Cortex of kidney (tissue), 1 donor: ENCODE results near the gene CAPN1.
"Not testable (repeated sequence)": the region's sequence is repeated elsewhere in the genome, so short reads cannot be mapped to it uniquely, and the experiment has no call there.

Experiments used
- DNase-seq: peaks from one replicate; lab custom pipeline; 2025; lab: John Stamatoyannopoulos, UW

CAPN1 gene

DNA sequence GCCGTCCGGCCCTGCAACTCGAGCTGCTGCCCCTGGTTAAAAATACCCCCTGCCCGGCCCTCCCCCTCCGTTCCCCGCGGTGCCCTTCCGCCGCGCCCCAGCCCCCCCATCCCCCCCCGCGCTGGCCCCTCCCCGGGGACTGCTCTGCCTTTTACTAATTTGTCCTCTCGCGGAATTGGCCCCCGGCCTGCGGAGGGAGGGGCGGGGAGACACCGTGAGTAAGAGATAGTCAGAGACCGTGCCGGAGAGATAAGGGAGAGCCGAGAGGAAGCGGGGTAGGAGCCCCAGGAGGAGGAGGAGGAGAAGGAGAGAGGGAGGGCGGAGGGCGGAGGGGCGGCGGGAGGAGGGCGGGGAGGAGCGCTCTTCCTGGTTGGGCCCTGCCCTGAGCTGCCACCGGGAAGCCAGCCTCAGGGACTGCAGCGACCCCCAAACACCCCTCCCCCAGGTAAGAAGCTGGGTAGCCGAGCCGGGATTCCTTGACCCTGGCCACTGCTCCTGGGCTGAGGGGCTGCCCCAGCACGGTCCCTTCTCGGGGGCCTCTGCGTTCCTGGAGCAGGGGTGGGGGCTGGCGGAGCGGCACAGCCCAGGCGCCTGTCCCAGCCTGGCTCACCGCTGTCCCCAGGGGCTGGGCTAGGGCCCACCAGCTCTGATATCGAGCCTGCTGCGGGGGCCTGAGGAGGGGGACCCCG, at the start of gene CAPN1:
TSS of gene CAPN1 (plus strand) at position 360 of the 689 bp plus-strand sequence. CDS start 774 bp downstream, outside the sequence.
- DNase-seq, result no peak

- DNase-seq, result no peak
These were observed 49.3 kb upstream of the CAPN1 start for GRCh38 chr11:65132238-65132987.

DNA sequence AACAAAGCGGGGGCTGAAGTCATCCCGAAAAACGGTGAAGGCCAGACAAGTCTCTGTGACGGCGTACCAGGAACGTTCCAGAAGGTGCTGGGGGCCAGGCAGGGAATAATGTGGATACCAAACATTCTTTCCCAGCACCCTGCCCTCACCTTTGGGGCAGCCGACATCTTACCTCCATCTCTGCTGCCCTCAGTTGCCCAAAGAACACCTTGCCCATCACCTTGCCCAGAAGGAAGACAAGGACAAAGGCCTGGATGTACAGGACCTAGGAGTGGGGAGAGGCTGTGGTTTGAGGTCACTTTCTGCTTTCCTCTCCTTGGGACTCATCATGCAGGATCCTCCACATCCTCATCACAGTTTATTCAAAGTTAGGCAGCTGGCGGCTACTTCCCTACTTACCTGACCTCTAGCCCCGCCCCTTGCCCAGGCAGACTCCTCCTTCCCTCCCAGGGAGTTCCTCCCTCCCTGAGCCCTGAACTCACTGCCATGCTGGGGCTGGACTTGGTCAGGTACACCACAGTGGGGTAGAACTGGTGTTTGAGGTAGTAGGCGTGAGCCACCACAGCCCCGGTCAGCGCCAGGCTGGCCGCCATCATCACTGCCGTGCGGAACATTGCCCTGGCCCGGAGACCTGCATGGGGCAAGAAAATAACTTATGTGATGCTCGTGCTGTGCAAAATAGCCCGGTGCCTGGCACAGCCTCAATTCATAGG, 48.6 kb upstream of the CAPN1 start:
- no peak for DNase-seq

- no peak for DNase-seq
These were observed 48.0 kb upstream of the CAPN1 start for GRCh38 chr11:65133724-65134123.

DNA sequence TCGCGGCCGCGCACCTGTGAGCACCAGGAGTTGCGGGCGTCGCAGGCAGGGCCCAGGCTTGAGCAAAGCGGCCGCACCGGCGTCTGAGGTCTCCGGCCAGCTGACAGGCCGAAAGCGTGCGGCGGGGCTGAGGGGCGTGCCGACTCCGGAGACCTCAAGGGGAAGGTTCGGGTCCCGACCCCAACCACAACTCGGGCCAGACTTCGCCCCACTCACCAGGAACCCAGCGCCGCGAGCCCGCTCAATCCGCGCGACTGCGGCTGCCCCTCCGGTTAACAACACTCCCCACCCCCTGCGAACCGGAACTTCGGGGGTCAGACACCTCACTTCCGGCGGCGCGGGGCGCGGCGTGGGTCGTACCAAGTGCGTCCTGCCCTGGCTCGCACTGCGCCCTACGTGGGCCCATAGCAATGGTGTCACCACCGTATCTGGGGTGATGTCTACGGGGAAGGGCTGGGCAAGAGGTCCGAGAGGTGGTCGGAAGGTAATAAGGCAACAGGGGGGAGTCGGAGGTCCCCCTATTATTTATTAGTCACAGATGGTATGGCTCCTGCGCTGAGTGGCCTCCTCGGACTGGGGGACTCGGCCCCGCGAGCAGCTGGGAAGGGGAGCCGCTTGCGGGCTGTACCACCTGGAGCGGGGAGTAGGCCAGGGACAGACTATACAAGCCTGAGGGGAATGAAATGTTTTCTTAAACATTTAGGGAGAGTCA, 47.3 kb upstream of the CAPN1 start, which contains the start of gene SYVN1:
TSS of gene SYVN1 (minus strand) at position 280 of the 712 bp plus-strand sequence. CDS start 918 bp downstream, outside the sequence.
- DNase-seq, result no peak

GRCh38 chr11:65134952-65135632, 46.6 kb upstream of the CAPN1 start:
- DNase-seq, result no peak

DNA sequence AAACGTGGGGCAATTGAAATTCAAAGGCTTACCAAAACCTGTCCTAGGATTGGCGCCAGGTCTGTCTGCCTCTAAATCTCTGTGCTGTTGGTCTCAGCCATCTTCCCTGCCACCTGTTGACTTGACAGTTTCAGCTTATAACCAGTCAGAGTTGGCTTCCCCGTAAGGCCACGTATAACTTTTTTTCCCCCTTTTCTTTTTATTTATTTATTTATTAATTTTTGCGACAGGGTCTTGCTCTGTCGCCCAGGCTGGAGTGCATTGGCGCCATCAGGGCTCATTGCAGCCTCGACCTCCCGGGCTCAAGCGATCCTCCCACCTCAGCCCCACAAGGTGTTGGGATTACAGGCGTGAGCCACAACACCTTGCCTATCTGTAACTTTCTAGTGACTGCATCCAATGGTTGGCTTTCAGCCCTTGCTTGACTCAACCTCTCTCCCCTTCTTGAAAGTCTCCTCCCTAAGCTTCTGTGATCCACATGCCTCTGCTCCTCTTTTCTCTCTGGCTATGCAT, 46.0 kb upstream of the CAPN1 start:
- DNase-seq, result no peak

GRCh38 chr11:65136515-65137096, 45.1 kb upstream of the CAPN1 start:
- no peak for DNase-seq

- DNase-seq, result no peak
These were observed 39.7 kb upstream of the CAPN1 start for GRCh38 chr11:65141896-65142494.

- DNase-seq, result no peak
These were observed 34.2 kb upstream of the CAPN1 start for GRCh38 chr11:65147352-65148075.

DNA sequence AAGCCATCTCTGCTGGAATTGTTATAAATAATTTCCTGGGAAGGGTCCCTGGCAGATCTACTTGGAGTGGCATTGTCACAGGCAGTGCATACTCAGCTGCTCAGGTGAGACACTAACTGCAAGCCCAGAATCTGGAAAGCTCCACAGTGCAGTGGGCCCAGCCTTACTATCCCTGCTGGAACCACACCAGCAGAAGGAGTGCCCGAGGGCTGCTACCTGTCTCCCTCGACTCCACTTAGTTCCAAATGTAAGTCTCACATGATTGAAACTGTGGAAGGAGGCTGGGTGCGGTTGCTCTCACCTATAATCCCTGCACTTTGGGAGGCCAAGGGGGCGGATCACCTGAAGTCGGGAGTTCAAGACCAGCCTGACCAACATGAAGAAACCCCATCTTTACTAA, 33.1 kb upstream of the CAPN1 start:
- DNase-seq, result no peak

DNA sequence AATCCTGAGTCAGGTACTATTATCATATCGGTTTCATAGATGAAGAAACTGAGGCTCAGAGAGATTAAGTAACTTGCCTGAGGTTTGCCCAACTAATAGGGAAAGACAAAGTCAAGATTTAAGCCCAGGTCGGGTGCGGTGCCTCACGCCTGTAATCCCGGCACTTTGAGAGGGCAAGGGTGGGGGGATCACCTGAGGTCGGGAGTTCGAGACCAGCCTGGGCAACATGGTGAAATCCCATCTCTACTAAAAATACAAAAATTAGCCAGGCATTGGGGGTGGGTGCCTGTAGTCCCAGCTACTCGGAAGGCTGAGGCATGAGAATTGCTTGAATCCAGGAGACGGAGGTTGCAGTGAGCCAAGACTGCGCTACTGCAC, 31.6 kb upstream of the CAPN1 start:
- DNase-seq, result not testable (repeated sequence)

GRCh38 chr11:65150509-65151299, 31.0 kb upstream of the CAPN1 start:
- no peak for DNase-seq

DNA sequence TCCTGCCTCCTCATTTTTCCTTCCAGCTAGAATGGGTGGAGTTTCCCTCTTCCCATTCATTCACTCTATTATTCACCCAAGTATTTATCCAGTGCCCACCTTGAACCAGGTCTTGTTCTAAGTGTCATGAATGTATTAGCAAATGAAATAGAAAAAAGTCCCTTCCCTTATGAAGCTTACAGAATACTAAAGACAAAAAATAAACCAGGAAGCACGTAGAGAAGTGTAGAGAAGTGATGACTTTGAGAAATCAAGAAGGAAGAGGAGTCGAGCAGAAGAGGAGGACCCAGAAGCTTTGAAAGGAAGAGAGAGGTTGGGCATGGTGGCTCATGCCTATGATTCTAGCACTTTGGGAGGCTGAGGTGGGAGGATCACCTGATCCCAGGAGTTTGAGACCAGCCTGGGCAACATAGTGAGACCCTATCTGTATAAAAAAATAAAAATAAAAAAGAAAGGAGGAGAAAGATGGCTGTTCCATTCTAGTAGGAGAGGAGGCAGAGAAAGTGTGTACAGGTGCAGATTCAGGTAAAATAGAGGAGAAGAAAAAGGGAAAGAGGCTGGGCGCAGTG, 30.3 kb upstream of the CAPN1 start:
- DNase-seq, result no peak

GRCh38 chr11:65152122-65152521, 29.6 kb upstream of the CAPN1 start:
- no peak for DNase-seq

DNA sequence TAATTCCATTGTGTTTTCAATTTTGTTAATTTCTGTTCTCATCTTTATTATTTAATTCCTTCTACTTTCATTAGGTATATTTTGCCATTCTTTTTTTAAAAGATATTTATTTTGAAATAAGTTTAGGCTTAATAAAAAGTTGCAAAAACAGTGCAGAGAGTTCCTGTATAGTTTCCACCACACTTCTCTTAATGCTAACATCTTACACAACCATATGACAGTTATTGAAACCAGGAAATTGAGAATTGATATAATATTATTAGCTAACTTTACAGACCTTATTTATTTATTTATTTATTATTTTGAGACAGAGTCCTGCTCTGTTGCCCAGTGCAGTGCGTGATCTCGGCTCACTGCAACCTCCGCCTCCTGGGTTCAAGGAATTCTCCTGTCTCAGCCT, 25.5 kb upstream of the CAPN1 start:
- DNase-seq, result no peak

- DNase-seq, result no peak
These were observed 24.8 kb upstream of the CAPN1 start for GRCh38 chr11:65156926-65157325.

DNA sequence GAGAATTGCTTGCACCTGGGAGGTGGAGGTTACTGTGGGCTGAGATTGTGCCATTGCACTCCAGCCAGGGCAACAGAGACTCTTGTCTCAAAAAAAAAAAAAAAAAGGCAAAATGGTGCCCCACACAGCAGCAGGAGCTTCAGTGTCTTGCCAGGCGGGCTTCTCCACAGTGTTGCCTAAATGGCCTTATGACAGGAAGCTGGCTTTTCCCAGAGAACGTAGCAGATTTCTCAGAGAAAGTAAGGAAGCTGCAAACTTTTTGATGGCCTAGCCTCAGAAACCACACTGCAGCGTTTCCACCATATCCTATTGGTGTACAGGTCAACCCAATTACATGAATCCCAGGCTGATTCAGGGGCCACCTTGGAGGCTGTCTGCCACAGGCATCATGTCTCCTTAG, 24.4 kb upstream of the CAPN1 start:
- no peak for DNase-seq

GRCh38 chr11:65159012-65159411, 22.7 kb upstream of the CAPN1 start:
- DNase-seq, result no peak
